VCaP (cell line): Measurements from ENCODE around the gene GNL3.
A peak's percentile ranks its signal among the peaks of the same experiment; 100 is the strongest.

Source experiments
- H3K27ac ChIP-seq: fragments of 450-650 bp; 2 replicates; pipeline ENCODE4 v1.5.1; 2017
- CTCF ChIP-seq: fragments of 450-650 bp; conservative IDR thresholded peaks from 2 replicates; pipeline ENCODE4 v1.5.1; 2017; ENCODE audit warnings: mild to moderate bottlenecking, moderate library complexity

Gene GNL3

GRCh38 chr3:52689151-52689550, 3.3 kb downstream of the GNL3 start:
- peak overlapping the region; percentile 97 for H3K27ac ChIP-seq

GRCh38 chr3:52690560-52690959, 4.7 kb downstream of the GNL3 start:
- H3K27ac ChIP-seq, result peak overlapping the region; percentile 97

More at GRCh38 chr3:52689151-52689550, 3.3 kb downstream of the GNL3 start:
- TF ChIP-seq CTCF, result no peak

GRCh38 chr3:52693071-52693470, 7.2 kb downstream of the GNL3 start:
- H3K27ac ChIP-seq, result peak overlapping the region; percentile 97
- no peak for TF ChIP-seq CTCF

More at GRCh38 chr3:52690560-52690959, 4.7 kb downstream of the GNL3 start:
- TF ChIP-seq CTCF, result no peak

- TF ChIP-seq CTCF, result no peak
- H3K27ac ChIP-seq, result peak overlapping the region; percentile 97; the same call in 1 of the 2 replicates
Measured at GRCh38 chr3:52694528-52695189, 8.8 kb downstream of the GNL3 start.

GRCh38 chr3:52695798-52696671, 10.2 kb downstream of the GNL3 start:
- peak overlapping the region; percentile 97; the same call in 1 of the 2 replicates for H3K27ac ChIP-seq
- no peak for TF ChIP-seq CTCF

- peak overlapping the region; percentile 97; the same call in 1 of the 2 replicates for H3K27ac ChIP-seq
- no peak for TF ChIP-seq CTCF
Measured at GRCh38 chr3:52696830-52697631, 11.2 kb downstream of the GNL3 start.

GRCh38 chr3:52697632-52697965, 11.8 kb downstream of the GNL3 start:
- H3K27ac ChIP-seq, result peak overlapping the region; percentile 1; the same call in 1 of the 2 replicates
- no peak for TF ChIP-seq CTCF
